ENCODE results near the gene SMCO2. TPM values are rescaled to one million over a fixed set of nuclear protein-coding genes. Genes with fewer than 3 reads are reported as not detected.
A peak's percentile ranks its signal among the peaks of the same experiment; 100 is the strongest.

The SMCO2 gene
- total and polyA plus RNA-seq, 2 of the 13 experiments (the other 11 are each of a cell fraction or from before 2014, with no cell fraction given): 0.15 TPM; not detected in 1

- TF ChIP-seq ZNF407 (CRISPR knock-in tag; IDR thresholded peaks at IDR 0.05; ENCODE audit: not compliant biosample characterization): peak; percentile 79
- TF ChIP-seq JUN (CRISPR knock-in tag; IDR thresholded peaks at IDR 0.05): 0 out of 2 replicates have a peak, but pooled peaks have one; percentile 25
- TF ChIP-seq ASH2L (IDR thresholded peaks at IDR 0.05; ENCODE audit: insufficient read length, low read depth, low read length): peak; percentile 89
- peak; percentile 59; the same call in 1 of the 2 replicates for TF ChIP-seq KAT7 (CRISPR knock-in tag; IDR thresholded peaks at IDR 0.05; ENCODE audit: borderline replicate concordance)
- TF ChIP-seq SAFB2 (CRISPR knock-in tag; IDR thresholded peaks at IDR 0.05; ENCODE audit: borderline replicate concordance, low read depth): 0 out of 2 replicates have a peak, but pooled peaks have one; percentile 31
- no peak for TF ChIP-seq HNF1A (IDR thresholded peaks at IDR 0.05; ENCODE audit: low read depth)
- TF ChIP-seq HNF1A (CRISPR knock-in tag; IDR thresholded peaks at IDR 0.05; ENCODE audit: borderline replicate concordance): no peak; the same call in 1 of the 2 replicates
- TF ChIP-seq PCBP1 (IDR thresholded peaks at IDR 0.05; ENCODE audit: borderline replicate concordance, low read depth, low read length): peak; percentile 33; the same call in 1 of the 2 replicates
- TF ChIP-seq GATAD1 (CRISPR knock-in tag; IDR thresholded peaks at IDR 0.05): peak; percentile 41
- TF ChIP-seq KDM5B (CRISPR knock-in tag; IDR thresholded peaks at IDR 0.05; ENCODE audit: borderline replicate concordance): no peak; the same call in 1 of the 2 replicates
- TF ChIP-seq NFYB (CRISPR knock-in tag; IDR thresholded peaks at IDR 0.05): peak; percentile 87
- TF ChIP-seq GABPB1 (CRISPR knock-in tag; IDR thresholded peaks at IDR 0.05): peak; percentile 64; the same call in 1 of the 2 replicates
- TF ChIP-seq, protein P1, sequence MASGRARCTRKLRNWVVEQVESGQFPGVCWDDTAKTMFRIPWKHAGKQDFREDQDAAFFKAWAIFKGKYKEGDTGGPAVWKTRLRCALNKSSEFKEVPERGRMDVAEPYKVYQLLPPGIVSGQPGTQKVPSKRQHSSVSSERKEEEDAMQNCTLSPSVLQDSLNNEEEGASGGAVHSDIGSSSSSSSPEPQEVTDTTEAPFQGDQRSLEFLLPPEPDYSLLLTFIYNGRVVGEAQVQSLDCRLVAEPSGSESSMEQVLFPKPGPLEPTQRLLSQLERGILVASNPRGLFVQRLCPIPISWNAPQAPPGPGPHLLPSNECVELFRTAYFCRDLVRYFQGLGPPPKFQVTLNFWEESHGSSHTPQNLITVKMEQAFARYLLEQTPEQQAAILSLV (CRISPR knock-in tag; IDR thresholded peaks at IDR 0.05; ENCODE audit: borderline replicate concordance): peak; percentile 38; the same call in 1 of the 2 replicates
- peak; percentile 32; the same call in 1 of the 2 replicates for TF ChIP-seq ZNF441 (CRISPR knock-in tag; IDR thresholded peaks at IDR 0.05; ENCODE audit: borderline replicate concordance)
Measured at GRCh38 chr12:27523642-27524493, 77.3 kb downstream of the SMCO2 start, which contains the start of gene PPFIBP1 (continued).

Data from HepG2 (cell line).